Retina (tissue), 1 donor: ENCODE measurements around the gene ACTL10.
A peak's percentile ranks its signal among the peaks of the same experiment; 100 is the strongest.

Experiments used
- DNase-seq: peaks from one replicate; pipeline ENCODE4 v3.0.0-alpha.2; 2016

The ACTL10 gene

GRCh38 chr20:33677991-33678702 is 11.4 kb downstream of the ACTL10 start:
- no peak for DNase-seq

DNA sequence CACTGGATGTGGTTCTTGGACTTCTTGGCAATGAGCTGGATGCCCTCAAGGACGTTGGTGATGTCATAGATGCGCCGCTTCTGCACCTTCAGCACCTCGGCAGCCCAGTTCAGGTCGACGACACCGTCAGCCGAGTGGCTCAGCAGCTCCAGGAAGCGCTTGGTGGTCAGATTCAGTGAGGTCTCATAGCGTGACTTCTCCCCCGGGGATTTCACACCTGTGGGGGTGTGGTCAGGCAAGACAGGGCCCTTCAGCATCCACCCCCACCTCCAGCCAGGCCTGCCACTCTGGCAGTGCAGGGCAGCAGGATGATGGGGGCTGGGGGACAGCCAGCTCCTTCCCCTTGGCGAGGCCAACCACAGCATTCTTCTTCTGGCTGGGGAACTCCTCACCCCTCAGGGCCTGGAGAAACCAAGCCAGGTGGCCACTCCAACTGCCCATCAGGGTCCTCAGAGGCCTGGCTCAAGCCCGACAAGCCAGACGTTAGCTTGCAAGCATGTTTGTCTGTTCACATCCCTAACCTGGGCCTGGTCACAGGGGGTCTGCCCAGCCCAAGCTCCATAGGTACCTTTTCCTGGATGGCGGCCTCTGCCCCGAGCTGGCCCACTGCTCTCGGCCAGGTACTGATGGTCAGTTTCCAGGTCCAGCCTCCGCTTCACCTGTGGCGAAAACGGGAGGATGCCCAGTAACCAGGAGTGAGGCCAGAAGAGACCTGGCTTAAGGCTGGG is 13.2 kb downstream of the ACTL10 start:
- no peak for DNase-seq

DNA sequence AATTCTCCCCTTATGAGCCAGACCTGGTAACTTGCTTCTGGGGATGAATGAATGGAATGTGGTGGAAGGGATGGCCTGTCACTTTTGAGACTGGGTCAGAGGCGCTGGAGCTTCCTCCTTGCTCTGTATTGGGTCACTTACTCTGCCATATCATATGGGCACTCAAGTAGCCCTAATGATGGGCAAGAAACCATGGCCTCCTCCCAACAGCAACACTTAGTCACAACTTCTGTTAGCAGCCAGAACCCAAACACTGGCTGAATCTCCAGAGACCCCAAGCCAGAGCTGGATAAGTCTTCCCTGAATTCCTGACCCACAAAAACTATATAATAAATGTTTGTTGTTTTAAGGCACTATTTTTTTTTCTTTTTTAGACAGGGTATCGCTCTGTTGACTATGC is 13.9 kb downstream of the ACTL10 start:
- no peak for DNase-seq

- no peak for DNase-seq
These were observed 14.5 kb downstream of the ACTL10 start for GRCh38 chr20:33681288-33681687.

DNA sequence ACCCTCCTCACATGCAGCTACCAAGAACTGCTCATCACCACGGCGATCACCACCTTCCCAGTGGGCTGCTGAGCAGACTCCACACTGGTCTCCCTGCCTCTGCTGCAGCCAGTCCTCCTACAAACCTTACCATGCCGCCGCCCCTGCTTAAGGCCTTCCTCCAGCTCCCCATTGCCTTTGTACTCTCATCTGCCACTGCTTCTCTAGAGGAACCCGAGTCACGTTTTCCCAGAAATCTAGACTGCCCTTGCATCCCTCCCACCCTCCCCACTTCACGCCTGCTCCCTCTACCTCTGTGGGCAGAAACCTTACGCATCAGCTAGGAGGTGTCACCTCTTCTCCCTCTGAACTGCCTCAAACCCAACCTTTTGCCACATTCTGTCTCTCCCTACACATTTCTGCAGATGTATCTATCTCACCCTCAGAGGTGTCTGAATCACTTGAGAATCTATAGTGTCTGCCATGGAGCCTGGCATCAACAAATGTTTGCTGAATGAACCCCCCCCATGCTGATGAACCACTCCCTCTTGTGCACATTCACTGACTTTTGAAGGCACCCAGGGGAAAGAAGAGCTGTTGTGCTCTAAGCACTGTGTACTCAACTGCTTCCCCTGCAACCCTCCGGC is 15.1 kb downstream of the ACTL10 start:
- no peak for DNase-seq

DNA sequence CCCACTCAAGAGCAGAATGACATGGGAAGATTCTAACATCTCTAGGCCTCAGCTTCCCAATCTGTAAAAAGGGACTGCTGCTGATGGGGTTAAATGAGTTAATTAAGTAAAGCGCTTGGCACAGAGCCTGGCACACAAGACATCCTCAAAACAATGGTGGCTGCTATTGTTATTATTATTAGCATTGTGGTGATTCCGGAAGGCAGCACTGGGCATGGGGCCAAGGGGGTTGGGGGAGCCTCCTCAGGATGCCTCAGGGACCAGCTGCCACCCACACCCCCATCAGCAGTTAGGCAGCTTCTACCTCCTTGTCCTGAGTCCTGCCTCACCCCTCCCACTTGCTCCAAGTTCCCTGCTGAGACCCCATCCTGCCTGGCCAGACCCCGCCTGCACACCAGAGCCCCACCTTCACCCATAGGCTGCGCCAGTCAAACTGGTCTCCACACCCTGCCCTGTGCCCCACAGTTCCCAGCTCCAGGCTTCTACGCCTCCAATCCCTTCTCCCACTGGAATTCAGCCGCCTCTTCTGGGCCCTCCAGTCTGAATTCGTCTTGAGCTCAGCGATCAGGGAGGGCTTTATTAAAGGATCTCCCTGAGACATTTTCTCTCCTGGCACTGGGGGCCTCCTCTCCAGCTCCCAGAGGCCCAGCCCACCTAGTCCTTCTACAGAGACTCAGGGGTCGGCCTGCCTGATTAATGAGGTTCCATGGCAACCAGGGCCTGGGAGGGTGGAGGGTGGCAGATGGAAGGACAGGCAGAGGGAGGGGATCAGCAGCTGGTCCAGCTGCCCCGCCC is 18.0 kb downstream of the ACTL10 start:
- peak; percentile 79 for DNase-seq

- no peak for DNase-seq
These were observed 18.8 kb downstream of the ACTL10 start for GRCh38 chr20:33685328-33686099.

GRCh38 chr20:33686100-33686983 is 19.6 kb downstream of the ACTL10 start, which contains the start of gene E2F1:
TSS of gene E2F1 (minus strand) at chr20:33686385. CDS start at chr20:33686264, 121 bp downstream.
- DNase-seq = peak; percentile 86

GRCh38 chr20:33686984-33687366 is 20.2 kb downstream of the ACTL10 start:
- no peak for DNase-seq

GRCh38 chr20:33687370-33687915 is 20.7 kb downstream of the ACTL10 start:
- DNase-seq = no peak

DNA sequence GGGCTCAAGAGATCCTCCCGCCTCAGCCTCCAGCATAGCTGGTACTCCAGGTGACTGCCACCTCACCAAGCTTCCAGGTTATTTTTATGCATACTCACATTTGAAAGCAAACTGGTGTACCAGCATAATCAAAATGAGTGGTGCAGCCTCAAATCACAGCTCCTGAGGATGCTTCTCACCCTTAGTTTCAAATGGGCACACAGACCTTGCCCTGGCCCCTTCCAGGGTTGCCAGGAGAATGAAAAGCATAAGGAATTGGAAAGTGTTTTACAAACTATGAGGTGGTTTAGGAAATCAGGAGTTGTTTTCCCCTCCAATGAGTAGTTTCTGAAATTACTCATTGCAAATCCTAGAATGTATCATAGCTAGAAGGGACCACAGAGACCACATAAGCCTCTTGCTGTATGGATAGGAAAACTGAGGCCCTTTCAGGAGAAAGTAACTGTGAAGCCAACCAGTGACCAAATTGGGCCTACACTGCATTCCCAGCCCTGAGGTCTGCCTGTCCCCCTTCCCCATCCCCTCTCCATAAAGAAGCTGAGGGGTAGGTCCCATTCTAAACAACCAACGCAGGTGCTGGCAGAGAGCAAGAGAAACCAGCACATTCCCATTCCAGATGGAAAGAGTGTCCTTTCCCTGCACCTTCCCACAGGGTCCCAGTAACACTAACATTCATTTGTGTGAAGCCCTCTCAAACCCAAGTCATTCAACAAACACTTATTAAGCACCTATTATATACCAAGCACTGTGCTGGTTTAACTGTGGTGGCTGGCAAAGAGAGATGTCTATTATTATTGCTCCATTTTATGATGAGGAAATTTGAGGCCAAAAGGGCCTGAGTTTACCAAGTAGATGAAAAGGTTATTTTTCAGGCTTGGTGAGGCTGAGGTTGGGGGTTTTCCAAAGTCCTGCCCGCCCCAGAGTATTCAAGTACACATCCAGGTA is 21.5 kb downstream of the ACTL10 start:
- DNase-seq = no peak

DNA sequence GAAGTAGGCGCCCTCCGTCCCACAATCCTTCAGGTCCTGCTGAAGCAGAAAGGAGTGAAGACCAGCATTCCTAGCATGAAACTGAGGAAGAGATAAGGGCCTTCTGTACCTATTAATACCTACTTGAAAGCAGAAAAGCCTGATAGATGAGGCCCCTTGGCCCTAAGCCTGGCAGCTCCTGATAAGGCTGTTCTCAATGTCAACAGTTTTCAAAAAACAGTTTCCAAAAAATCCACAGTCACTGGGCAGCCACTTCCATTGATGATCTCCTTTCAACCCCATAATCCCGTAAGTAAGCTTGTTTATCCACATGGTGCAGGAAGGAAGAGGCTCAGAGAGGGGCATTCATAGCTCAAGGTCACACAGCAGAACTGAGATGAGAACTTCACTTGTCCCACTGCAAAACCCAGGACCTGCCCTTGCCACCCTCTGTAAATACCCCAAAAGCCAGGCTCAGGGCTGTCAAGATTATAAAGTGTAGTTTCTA is 22.2 kb downstream of the ACTL10 start:
- no peak for DNase-seq

GRCh38 chr20:33689493-33689892 is 22.8 kb downstream of the ACTL10 start:
- no peak for DNase-seq

DNA sequence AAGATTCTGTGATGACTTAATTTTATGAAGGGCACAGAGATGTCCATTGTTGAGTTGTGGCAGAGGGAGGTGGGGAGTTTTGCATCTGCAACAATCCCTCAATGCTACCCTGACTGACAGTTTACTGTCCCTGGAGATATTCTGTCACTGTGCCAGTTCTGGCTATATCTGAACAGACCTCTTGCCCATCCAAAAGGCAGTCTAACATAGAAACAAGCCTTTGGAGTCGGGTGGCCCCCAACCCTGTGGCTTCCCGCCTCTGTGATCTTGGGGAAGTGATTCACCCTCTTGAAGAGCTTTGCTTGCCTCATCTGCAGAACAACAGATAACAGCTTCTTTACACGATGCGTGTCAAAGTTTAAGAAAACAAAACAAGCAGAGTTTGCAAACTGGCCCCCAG is 23.2 kb downstream of the ACTL10 start:
- DNase-seq = no peak

DNA sequence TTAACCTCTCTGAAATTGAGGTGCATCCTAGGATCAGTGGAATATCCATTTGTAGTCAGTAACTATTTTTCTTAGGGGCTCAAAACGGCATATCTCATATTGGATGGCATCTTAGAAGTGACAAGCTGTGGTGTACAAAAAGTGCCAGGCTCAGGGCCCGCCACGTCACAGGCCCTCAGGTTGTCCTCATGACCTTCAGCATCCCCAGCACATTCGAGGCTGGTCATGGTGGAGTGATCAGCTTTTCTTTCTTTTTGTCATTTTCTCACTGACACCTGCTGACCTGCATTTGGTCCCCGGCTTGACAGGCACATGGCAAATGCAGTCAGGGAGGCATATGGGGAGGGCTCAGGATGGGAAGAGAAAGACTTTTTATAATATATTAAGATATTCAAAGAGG is 26.5 kb downstream of the ACTL10 start:
- DNase-seq = no peak

- DNase-seq = peak; percentile 82
These were observed 27.2 kb downstream of the ACTL10 start for GRCh38 chr20:33693741-33694638.

- no peak for DNase-seq
These were observed 27.9 kb downstream of the ACTL10 start for GRCh38 chr20:33694639-33695012.

GRCh38 chr20:33696448-33696847 is 29.7 kb downstream of the ACTL10 start:
- no peak for DNase-seq

DNA sequence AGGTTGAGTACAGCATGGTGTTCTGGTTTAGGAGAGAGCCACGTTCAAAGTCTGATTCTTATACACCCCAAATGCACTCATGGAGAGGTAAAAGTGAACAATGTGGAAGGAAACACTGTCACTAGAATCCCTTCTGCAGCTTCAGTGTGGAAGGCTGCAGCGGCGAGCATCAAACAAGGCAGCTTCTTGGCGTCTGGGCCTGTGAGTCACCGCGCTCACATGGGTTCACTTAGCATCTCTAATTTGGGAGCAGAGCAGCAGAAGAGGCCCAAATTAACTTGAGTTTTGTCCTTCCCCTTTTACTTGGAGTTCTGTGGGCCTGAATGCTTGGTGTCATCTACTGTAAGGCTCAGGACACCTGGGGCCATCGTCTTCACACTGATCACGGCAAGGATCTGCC is 30.4 kb downstream of the ACTL10 start:
- no peak for DNase-seq
